Measurements from ENCODE around the gene BEAN1.
"Not testable (repeated sequence)": the region's sequence is repeated elsewhere in the genome, so short reads cannot be mapped to it uniquely, and the experiment has no call there.

BEAN1 gene

GRCh38 chr16:66508914-66509496 is 81.9 kb downstream of the BEAN1 start:
- DNase-seq (ENCODE audit: low read depth) = no peak

GRCh38 chr16:66509576-66509975 is 82.5 kb downstream of the BEAN1 start:
- no peak for DNase-seq (ENCODE audit: low read depth)

- no peak for DNase-seq (ENCODE audit: low read depth)
Observed at GRCh38 chr16:66510298-66510697, 83.2 kb downstream of the BEAN1 start.

GRCh38 chr16:66510711-66511601 is 83.9 kb downstream of the BEAN1 start:
- no peak for DNase-seq (ENCODE audit: low read depth)

- DNase-seq (ENCODE audit: low read depth) = no peak
Observed at GRCh38 chr16:66511602-66512271, 84.6 kb downstream of the BEAN1 start.

- no peak for DNase-seq (ENCODE audit: low read depth)
Observed at GRCh38 chr16:66512272-66513110, 85.4 kb downstream of the BEAN1 start.

- DNase-seq (ENCODE audit: low read depth) = no peak
Observed at GRCh38 chr16:66513111-66513723, 86.1 kb downstream of the BEAN1 start.

- not testable (repeated sequence) for DNase-seq (ENCODE audit: low read depth)
Observed at GRCh38 chr16:66514391-66514790, 87.3 kb downstream of the BEAN1 start.

GRCh38 chr16:66514980-66515595 is 88.0 kb downstream of the BEAN1 start:
- DNase-seq (ENCODE audit: low read depth) = not testable (repeated sequence)

- DNase-seq (ENCODE audit: low read depth) = no peak
Observed at GRCh38 chr16:66515596-66516508, 88.8 kb downstream of the BEAN1 start.

GRCh38 chr16:66516509-66516807 is 89.4 kb downstream of the BEAN1 start:
- DNase-seq (ENCODE audit: low read depth) = no peak

GRCh38 chr16:66516808-66517585 is 89.9 kb downstream of the BEAN1 start:
- peak; percentile 68 for DNase-seq (ENCODE audit: low read depth)

GRCh38 chr16:66517586-66518263 is 90.6 kb downstream of the BEAN1 start:
- DNase-seq (ENCODE audit: low read depth) = no peak

- no peak for DNase-seq (ENCODE audit: low read depth)
Observed at GRCh38 chr16:66519482-66520373, 92.6 kb downstream of the BEAN1 start.

- DNase-seq (ENCODE audit: low read depth) = no peak
Observed at GRCh38 chr16:66520406-66521170, 93.5 kb downstream of the BEAN1 start.

- no peak for DNase-seq (ENCODE audit: low read depth)
Observed at GRCh38 chr16:66521252-66521713, 94.2 kb downstream of the BEAN1 start.
